Liver (tissue), 9 donors: Measurements from ENCODE around the gene DNAJC27. TPM values are rescaled to one million over a fixed set of nuclear protein-coding genes. Genes with fewer than 3 reads are reported as not detected.

ENCODE experiments used
- DNase-seq: peaks from one replicate; pipeline ENCODE4 v3.0.0-alpha.2; 2017; ENCODE audit warnings: low spot score
- H3K27ac ChIP-seq, 2 donors: one replicate each; pipeline ENCODE4 v1.7.0; 2013; ENCODE audit warnings: inconsistent platforms in 2 of 2, low read length in 2 of 2, control low read depth in 1 of 2, low read depth in 1 of 2, mild to moderate bottlenecking in 1 of 2
- H3K27me3 ChIP-seq, 4 donors: one replicate each; pipeline versions ENCODE4 v1.6.1 to v1.7.0; 2013; ENCODE audit warnings: low read length in 3 of 4, inconsistent platforms in 1 of 4, mild to moderate bottlenecking in 1 of 4, moderate library complexity in 1 of 4; ENCODE audit not compliant: control insufficient read depth in 4 of 4, insufficient read depth in 4 of 4
- H3K36me3 ChIP-seq, 4 donors: one replicate each; pipeline versions ENCODE4 v1.6.1 to v1.7.0; 2013; ENCODE audit warnings: low read length in 3 of 4, mild to moderate bottlenecking in 3 of 4, low read depth in 1 of 4, moderate library complexity in 1 of 4; ENCODE audit not compliant: control insufficient read depth in 4 of 4, insufficient read depth in 3 of 4
- H3K4me1 ChIP-seq, 4 donors: one replicate each; pipeline versions ENCODE4 v1.6.1 to v1.7.0; 2013; ENCODE audit warnings: low read length in 3 of 4, mild to moderate bottlenecking in 3 of 4, moderate library complexity in 1 of 4; ENCODE audit not compliant: control insufficient read depth in 4 of 4, insufficient read depth in 4 of 4
- H3K4me3 ChIP-seq, 3 donors: one replicate each; pipeline versions ENCODE4 v1.6.1 to v1.7.0; 2013; ENCODE audit warnings: low read length in 3 of 3, control low read depth in 1 of 3, low read depth in 1 of 3, mild to moderate bottlenecking in 1 of 3
- H3K9ac ChIP-seq, 2 donors: one replicate each; pipeline ENCODE4 v1.7.0; 2013; ENCODE audit warnings: low read length in 2 of 2, mild to moderate bottlenecking in 2 of 2, moderate library complexity in 2 of 2, control low read depth in 1 of 2, low read depth in 1 of 2
- H3K9me3 ChIP-seq, 4 donors: one replicate each; pipeline versions ENCODE4 v1.6.1 to v1.7.0; 2013; ENCODE audit warnings: low read length in 3 of 4; ENCODE audit not compliant: control insufficient read depth in 4 of 4
- ATF3 ChIP-seq: IDR thresholded peaks from 2 replicates; pipeline ENCODE4 v1.6.1; 2016; ENCODE audit warnings: antibody characterized with exemption
- FOXA1 ChIP-seq: IDR thresholded peaks from 2 replicates; pipeline ENCODE4 v1.6.1; 2016; ENCODE audit warnings: antibody characterized with exemption
- FOXA2 ChIP-seq: IDR thresholded peaks from 2 replicates; pipeline ENCODE4 v1.6.1; 2016; ENCODE audit warnings: antibody characterized with exemption
- GABPA ChIP-seq, 2 donors: IDR thresholded peaks in 1 of 2; conservative IDR thresholded peaks in 1 of 2; 2 replicates each; pipeline ENCODE4 v1.6.1; 2016; ENCODE audit warnings: antibody characterized with exemption in 2 of 2, mild to moderate bottlenecking in 1 of 2, moderate library complexity in 1 of 2
- HNF4A ChIP-seq, 2 donors: conservative IDR thresholded peaks; 2 replicates each; pipeline ENCODE4 v1.6.1; 2016; ENCODE audit warnings: antibody characterized with exemption in 2 of 2, mild to moderate bottlenecking in 2 of 2
- HNF4G ChIP-seq: IDR thresholded peaks from 2 replicates; pipeline ENCODE4 v1.6.1; 2016; ENCODE audit warnings: antibody characterized with exemption
- JUND ChIP-seq, 2 donors: IDR thresholded peaks; 2 replicates each; pipeline ENCODE4 v1.6.1; 2016; ENCODE audit warnings: antibody characterized with exemption in 2 of 2
- MAX ChIP-seq: IDR thresholded peaks from 2 replicates; pipeline ENCODE4 v1.6.1; 2016; ENCODE audit warnings: antibody characterized with exemption
- NR2F2 ChIP-seq: IDR thresholded peaks from 2 replicates; pipeline ENCODE4 v1.6.1; 2016; ENCODE audit warnings: antibody characterized with exemption
- RAD21 ChIP-seq, 2 donors: IDR thresholded peaks; 2 replicates each; pipeline ENCODE4 v1.6.1; 2016; ENCODE audit warnings: antibody characterized with exemption in 2 of 2, mild to moderate bottlenecking in 2 of 2
- REST ChIP-seq: IDR thresholded peaks from 2 replicates; pipeline ENCODE4 v1.6.1; 2016; ENCODE audit warnings: antibody characterized with exemption, mild to moderate bottlenecking
- RXRA ChIP-seq, 2 donors: IDR thresholded peaks; 2 replicates each; pipeline ENCODE4 v1.6.1; 2017 to 2018; ENCODE audit warnings: antibody characterized with exemption in 2 of 2, mild to moderate bottlenecking in 1 of 2
- SP1 ChIP-seq: IDR thresholded peaks from 2 replicates; pipeline ENCODE4 v1.6.1; 2018; ENCODE audit warnings: antibody characterized with exemption, mild to moderate bottlenecking
- YY1 ChIP-seq: IDR thresholded peaks from 2 replicates; pipeline ENCODE4 v1.6.1; 2016; ENCODE audit warnings: antibody characterized with exemption, mild to moderate bottlenecking
- ZBTB33 ChIP-seq: IDR thresholded peaks from 2 replicates; pipeline ENCODE4 v1.6.1; 2016; ENCODE audit warnings: antibody characterized with exemption
- WGBS: extraction: QIAGEN DNeasy Blood & Tissue Kit; methylation state at CpG from one replicate; pipeline ENCODE4 v1.1.7; 2013; 5-methylcytosine and 5-hydroxymethylcytosine counted together
- polyA plus RNA-seq, 2 donors: library from polyadenylated mRNA; stranded (reverse) in 1 of 2; unstranded in 1 of 2; fragments of 200-250 nt in 1 of 2; fragments of >200 nt in 1 of 2; fragmentation: Nextera tagmentation in 1 of 2; extraction: Ambion mirVana in 1 of 2; gene quantifications; one replicate each; pipeline versions ENCODE4 v1.2.1 to v1.2.3, GENCODE V29; 2013 to 2015
- total RNA-seq, 2 donors: library from RNA; depleted of rRNA; stranded (reverse); fragments of >200 nt; gene quantifications; one replicate each; pipeline ENCODE4 v1.2.3, GENCODE V29; 2014
- donor health status: healthy.
- donor health status: healthy.
- donor health status: healthy.
- donor health status: healthy.
- donor health status: healthy.

DNAJC27 gene
- total and polyA plus RNA-seq, 4 donors: 0.95 to 5.1 (median 3.1) TPM

- Histone ChIP-seq H3K27ac (no peak overlapping the region), H3K9ac (no peak overlapping the region), H3K9me3 (no peaks in the 10 kb centered on the region), H3K36me3 (no peaks in the 10 kb centered on the region), H3K4me1 (peaks cover 0 to 3% (median 0%) of the 10 kb centered on the region in 4 donors), H3K27me3 (peaks cover 0 to 2% (median 0%) of the 10 kb centered on the region in 4 donors), H3K4me3 (no peak overlapping the region)
- TF ChIP-seq NR2F2 (peak; percentile 20), HNF4A (conservative IDR thresholded peaks at IDR 0.05) (no peak)
- 26% methylated on average over 33 of the region's 33 CpGs for WGBS
- no peak for DNase-seq
These were observed 45.0 kb downstream of the DNAJC27 start for GRCh38 chr2:24926602-24927252.

- H3K9me3 ChIP-seq: no peaks in the 10 kb centered on the region
- 84% methylated on average over 14 of the region's 14 CpGs for WGBS
- H3K36me3 ChIP-seq: no peaks in the 10 kb centered on the region
- H3K4me1 ChIP-seq: peaks cover 0 to 3% (median 0%) of the 10 kb centered on the region in 4 donors
- TF ChIP-seq FOXA1: no peak
- TF ChIP-seq RAD21 (IDR thresholded peaks at IDR 0.05): no peak
- TF ChIP-seq REST: no peak
- TF ChIP-seq FOXA2: no peak
- TF ChIP-seq HNF4G: no peak
- no peak for TF ChIP-seq GABPA (IDR thresholded peaks at IDR 0.05 in 1 of 2, conservative IDR thresholded peaks at IDR 0.05 in 1 of 2)
- TF ChIP-seq ATF3: no peak
- TF ChIP-seq RXRA (IDR thresholded peaks at IDR 0.05): no peak
- TF ChIP-seq YY1: no peak
- TF ChIP-seq ZBTB33: no peak
- TF ChIP-seq JUND (IDR thresholded peaks at IDR 0.05): no peak
- TF ChIP-seq SP1: no peak
- no peak for TF ChIP-seq MAX
- H3K27me3 ChIP-seq: peaks cover 0 to 2% (median 0%) of the 10 kb centered on the region in 4 donors
- no peak overlapping the region for H3K9ac ChIP-seq
- no peak for DNase-seq
- no peak overlapping the region for H3K4me3 ChIP-seq
- no peak overlapping the region for H3K27ac ChIP-seq
These were observed 45.5 kb downstream of the DNAJC27 start for GRCh38 chr2:24926220-24926601.
